H1 (cell line): ENCODE data around the gene ZNF200. TPM values are rescaled to one million over a fixed set of nuclear protein-coding genes. Genes with fewer than 3 reads are reported as not detected.

Experiments
- CTCF ChIA-PET: fragments of 300-600 bp; sonication (Branson Sonifier 250); formaldehyde crosslinking; loops from one replicate; lab custom pipeline; 2021; ENCODE audit not compliant: partially characterized antibody; lab: Charles Lee
- POLR2A ChIA-PET: fragments of 300-600 bp; sonication (Branson Sonifier 250); formaldehyde crosslinking; loops from one replicate; lab custom pipeline; 2021; ENCODE audit warnings: inconsistent platforms; ENCODE audit not compliant: partially characterized antibody; lab: Charles Lee
- DNase-seq, 2 experiments: peaks; one replicate each; pipeline versions ENCODE4 v3.0.0 to v3.0.0-alpha.2; 2010 to 2022; ENCODE audit warnings: low spot score in 2 of 2, low read depth in 1 of 2, mixed read lengths in 1 of 2
- FAIRE-seq: peaks from 2 replicates; lab custom pipeline; 2011; peaks lifted over from hg19 to GRCh38; lab: Jason Lieb, UNC
- H2AFZ ChIP-seq: 2 replicates; pipeline ENCODE4 v1.8.1; 2012; ENCODE audit warnings: low read length, inconsistent platforms
- H2AK5ac ChIP-seq: 2 replicates; pipeline ENCODE4 v1.6.1; 2013; ENCODE audit warnings: low read depth, low read length
- H2BK120ac ChIP-seq: replicated peaks from 2 replicates; pipeline ENCODE3; 2013; ENCODE audit warnings: low read depth, low read length, inconsistent platforms
- H2BK12ac ChIP-seq: 2 replicates; pipeline ENCODE4 v1.6.1; 2013; ENCODE audit warnings: low read depth, low read length
- H2BK15ac ChIP-seq: 2 replicates; pipeline ENCODE4 v1.6.1; 2013; ENCODE audit warnings: low read length
- H2BK20ac ChIP-seq: 2 replicates; pipeline ENCODE4 v1.6.1; 2013; ENCODE audit warnings: low read length
- H2BK5ac ChIP-seq: 2 replicates; pipeline ENCODE4 v1.6.1; 2013; ENCODE audit warnings: low read depth, low read length
- H3K14ac ChIP-seq: 2 replicates; pipeline ENCODE4 v1.6.1; 2013; ENCODE audit warnings: inconsistent platforms; ENCODE audit not compliant: insufficient read length
- H3K18ac ChIP-seq: 2 replicates; pipeline ENCODE4 v1.6.1; 2013; ENCODE audit warnings: low read length; ENCODE audit errors: extremely low read depth
- H3K23ac ChIP-seq: 2 replicates; pipeline ENCODE4 v1.6.1; 2013; ENCODE audit warnings: inconsistent platforms; ENCODE audit not compliant: insufficient read length
- H3K23me2 ChIP-seq: 2 replicates; pipeline ENCODE4 v1.6.1; 2013; ENCODE audit warnings: low read depth, low read length
- H3K27ac ChIP-seq: 2 replicates; pipeline ENCODE4 v1.6.1; 2011; ENCODE audit warnings: low read depth, low read length, inconsistent platforms
- H3K27me3 ChIP-seq, 4 experiments: replicated peaks in 1 of 4; 1 replicate in 1 of 4; 2 replicates in 3 of 4; pipeline versions ENCODE4 v1.6.1 to v1.8.1; 2011 to 2013; ENCODE audit warnings: low read length in 3 of 4, mild to moderate bottlenecking in 3 of 4, inconsistent platforms in 2 of 4, mixed read lengths in 2 of 4, moderate library complexity in 1 of 4; ENCODE audit not compliant: control insufficient read depth in 3 of 4, insufficient read depth in 3 of 4; ENCODE audit errors: extremely low read depth in 1 of 4
- H3K36me3 ChIP-seq, 4 experiments: 2 replicates each; pipeline versions ENCODE4 v1.6.1 to v1.8.1; 2011 to 2013; ENCODE audit warnings: mild to moderate bottlenecking in 4 of 4, low read length in 3 of 4, moderate library complexity in 2 of 4, control low read depth in 1 of 4, inconsistent platforms in 1 of 4; ENCODE audit not compliant: insufficient read depth in 4 of 4, control insufficient read depth in 2 of 4
- H3K4ac ChIP-seq: replicated peaks from 2 replicates; pipeline ENCODE3; 2013; ENCODE audit warnings: low read length, low read depth, mixed read lengths, inconsistent platforms; ENCODE audit not compliant: insufficient read length
- H3K4me1 ChIP-seq, 4 experiments: replicated peaks in 1 of 4; 1 replicate in 1 of 4; 2 replicates in 3 of 4; pipeline versions ENCODE4 v1.6.1 to v1.8.1; 2011 to 2013; ENCODE audit warnings: low read length in 3 of 4, inconsistent platforms in 2 of 4, mixed read lengths in 1 of 4; ENCODE audit not compliant: insufficient read depth in 4 of 4, control insufficient read depth in 3 of 4
- H3K4me2 ChIP-seq, 2 experiments: 2 replicates each; pipeline versions ENCODE4 v1.6.1 to v1.8.1; 2011 to 2013; ENCODE audit warnings: low read depth in 2 of 2, low read length in 2 of 2, control low read depth in 1 of 2, inconsistent platforms in 1 of 2, mild to moderate bottlenecking in 1 of 2; ENCODE audit not compliant: insufficient read depth in 1 of 2
- H3K4me3 ChIP-seq, 4 experiments: fragments of 200-600, 300-600 bp in 1 of 4; sonication (generic), shearing (Covaris generic), sonication (Bioruptor Twin) in 1 of 4; 2 replicates each; pipeline versions ENCODE4 v1.5.1 to v1.8.1; 2011 to 2016; ENCODE audit warnings: low read length in 4 of 4, low read depth in 3 of 4, control low read depth in 2 of 4, inconsistent platforms in 2 of 4, mild to moderate bottlenecking in 2 of 4, mixed read lengths in 1 of 4, moderate library complexity in 1 of 4; ENCODE audit not compliant: insufficient read depth in 2 of 4; ENCODE audit errors: extremely low read depth in 1 of 4
- H3K56ac ChIP-seq: replicated peaks from 2 replicates; pipeline ENCODE3; 2013; ENCODE audit warnings: low read depth, mild to moderate bottlenecking, mixed read lengths, low read length, inconsistent platforms; ENCODE audit not compliant: insufficient read length
- H3K79me1 ChIP-seq: 2 replicates; pipeline ENCODE4 v1.6.1; 2013; ENCODE audit warnings: low read depth, low read length, control low read depth
- H3K79me2 ChIP-seq, 2 experiments: 2 replicates each; pipeline versions ENCODE4 v1.6.1 to v1.8.1; 2012 to 2013; ENCODE audit warnings: low read length in 2 of 2, mild to moderate bottlenecking in 2 of 2, inconsistent platforms in 1 of 2; ENCODE audit not compliant: insufficient read depth in 2 of 2, control insufficient read depth in 1 of 2
- H3K9ac ChIP-seq, 4 experiments: replicated peaks in 1 of 4; 1 replicate in 1 of 4; 2 replicates in 3 of 4; pipeline versions ENCODE4 v1.6.1 to v1.8.1; 2011 to 2013; ENCODE audit warnings: low read depth in 3 of 4, low read length in 3 of 4, control low read depth in 2 of 4, mild to moderate bottlenecking in 2 of 4, moderate library complexity in 2 of 4, inconsistent platforms in 1 of 4; ENCODE audit errors: extremely low read depth in 1 of 4
- H3K9me3 ChIP-seq, 2 experiments: 2 replicates each; pipeline versions ENCODE4 v1.6.1 to v1.8.1; 2012 to 2013; ENCODE audit warnings: mild to moderate bottlenecking in 2 of 2, moderate library complexity in 2 of 2, control low read depth in 1 of 2, inconsistent platforms in 1 of 2, low read depth in 1 of 2, low read length in 1 of 2, mixed read lengths in 1 of 2; ENCODE audit not compliant: insufficient read depth in 2 of 2
- H4K20me1 ChIP-seq, 2 experiments: replicated peaks in 1 of 2; 2 replicates each; pipeline versions ENCODE3 to v1.8.1; 2011 to 2013; ENCODE audit warnings: inconsistent platforms in 2 of 2, low read length in 2 of 2, mild to moderate bottlenecking in 1 of 2; ENCODE audit not compliant: insufficient read depth in 2 of 2, control insufficient read depth in 1 of 2
- H4K5ac ChIP-seq: 2 replicates; pipeline ENCODE4 v1.6.1; 2013; ENCODE audit warnings: low read length, low read depth, mixed read lengths, inconsistent platforms; ENCODE audit not compliant: insufficient read length
- H4K8ac ChIP-seq: 2 replicates; pipeline ENCODE4 v1.8.0; 2013; ENCODE audit warnings: mild to moderate bottlenecking, moderate library complexity, low read length, inconsistent platforms; ENCODE audit not compliant: insufficient read depth; ENCODE audit errors: extremely low read depth
- H4K91ac ChIP-seq: replicated peaks from 2 replicates; pipeline ENCODE3; 2013; ENCODE audit warnings: low read length, mixed read lengths, inconsistent platforms; ENCODE audit not compliant: insufficient read length
- CHD2 ChIP-seq: IDR thresholded peaks from 2 replicates; pipeline ENCODE4 v1.6.1; 2012; ENCODE audit warnings: low read length, improper control_type of control experiment
- EP300 ChIP-seq, 2 experiments: IDR thresholded peaks; 1 replicate in 1 of 2; 2 replicates in 1 of 2; pipeline ENCODE4 v1.6.1; 2011 to 2012; ENCODE audit warnings: low read depth in 2 of 2, low read length in 2 of 2, mild to moderate bottlenecking in 2 of 2, borderline replicate concordance in 1 of 2, inconsistent platforms in 1 of 2, moderate library complexity in 1 of 2
- EZH2 ChIP-seq: fragments of 200-600 bp; sonication (generic); IDR thresholded peaks from 2 replicates; pipeline ENCODE4 v1.7.1; 2012; ENCODE audit warnings: low read depth, mild to moderate bottlenecking, moderate library complexity, low read length, inconsistent platforms; ENCODE audit not compliant: severe bottlenecking
- JUND ChIP-seq: IDR thresholded peaks from 2 replicates; pipeline ENCODE4 v1.6.1; 2011; ENCODE audit warnings: mild to moderate bottlenecking, improper control_type of control experiment, low read length
- KDM1A ChIP-seq: fragments of 200-600, 300-600 bp; sonication (generic); IDR thresholded peaks from 2 replicates; pipeline ENCODE4 v1.7.1; 2016; ENCODE audit warnings: mild to moderate bottlenecking, low read length, borderline replicate concordance
- KDM4A ChIP-seq: IDR thresholded peaks from one replicate; pipeline ENCODE4 v1.7.1; 2012; ENCODE audit warnings: low read depth, mild to moderate bottlenecking, moderate library complexity, low read length, inconsistent platforms; ENCODE audit not compliant: severe bottlenecking
- MAFK ChIP-seq: IDR thresholded peaks from 2 replicates; pipeline ENCODE4 v1.6.1; 2012; ENCODE audit warnings: low read depth, mild to moderate bottlenecking, improper control_type of control experiment, low read length
- RXRA ChIP-seq: IDR thresholded peaks from 2 replicates; pipeline ENCODE4 v1.6.1; 2011; ENCODE audit warnings: low read depth, mild to moderate bottlenecking, low read length, moderate library complexity; ENCODE audit not compliant: insufficient read depth
- SIX5 ChIP-seq: IDR thresholded peaks from 2 replicates; pipeline ENCODE4 v1.6.1; 2011; ENCODE audit warnings: mild to moderate bottlenecking, low read depth, low read length
- TBP ChIP-seq: IDR thresholded peaks from 2 replicates; pipeline ENCODE4 v1.6.1; 2011; ENCODE audit warnings: low read depth, low read length, improper control_type of control experiment
- TEAD4 ChIP-seq: IDR thresholded peaks from 2 replicates; pipeline ENCODE4 v1.6.1; 2012; ENCODE audit warnings: low read depth, low read length, inconsistent platforms, mixed read lengths
- YY1 ChIP-seq: IDR thresholded peaks from 2 replicates; pipeline ENCODE4 v1.6.1; 2011; ENCODE audit warnings: low read depth, mild to moderate bottlenecking, low read length
- ZNF274 ChIP-seq: IDR thresholded peaks from 2 replicates; pipeline ENCODE4 v1.7.0; 2012; ENCODE audit warnings: low read length, borderline replicate concordance; ENCODE audit errors: extremely low read depth
- polyA plus RNA-seq, 7 experiments: library from polyadenylated mRNA; depleted of rRNA in 3 of 7; stranded (reverse) in 5 of 7; unstranded in 2 of 7; fragments of >200 nt in 5 of 7; fragments of 200-250 nt in 2 of 7; gene quantifications; 1 replicate in 5 of 7; 2 replicates in 1 of 7; 4 replicates in 1 of 7; pipeline versions ENCODE4 v1.2.1 to v1.2.3, GENCODE V29; 2011 to 2013; ENCODE audit warnings: missing spikeins in 2 of 7, mixed read lengths in 2 of 7
- total RNA-seq: library from RNA; stranded (reverse); fragmentation: NEBNext Ultra II Directional; extraction: Animal tissue kit (Norgen Biotek cat#: 25700); gene quantifications from 2 replicates; pipeline ENCODE4 v1.2.1, GENCODE V29; 2021
- TF ChIP-seq, protein P1 (sequence below): IDR thresholded peaks from 2 replicates; pipeline ENCODE4 v1.6.1; 2012; ENCODE audit warnings: low read length, inconsistent platforms

The ZNF200 gene
- total and polyA plus RNA-seq, 2 of the 8 experiments (the other 6 are each of a cell fraction or from before 2014, with no cell fraction given) = 2.7 to 9.9 TPM

GRCh38 chr16:3274947-3275346, 40.0 kb upstream of the ZNF200 start:
- H2BK120ac ChIP-seq = no peak overlapping the region
- no peak overlapping the region for H3K4me3 ChIP-seq
- no peak overlapping the region for H2BK12ac ChIP-seq
- no peak overlapping the region for H2BK20ac ChIP-seq
- no peak overlapping the region for H3K9ac ChIP-seq
- no peak overlapping the region for H2BK5ac ChIP-seq
- no peak overlapping the region for H3K23ac ChIP-seq
- H4K20me1 ChIP-seq = no peaks in the 10 kb centered on the region
- H3K4me1 ChIP-seq = no peaks in the 10 kb centered on the region
- H4K91ac ChIP-seq = no peak overlapping the region
- H2AFZ ChIP-seq = no peak overlapping the region
- H2BK15ac ChIP-seq = no peak overlapping the region
- H2AK5ac ChIP-seq = no peak overlapping the region
- no peak overlapping the region for H3K27ac ChIP-seq
- no peak overlapping the region for H3K4me2 ChIP-seq
- H3K36me3 ChIP-seq = no peaks in the 10 kb centered on the region
- peaks cover 0 to 3% of the 10 kb centered on the region in 2 experiments; a peak in 1 of 4 replicates for H3K9me3 ChIP-seq
- no peak overlapping the region for H3K4ac ChIP-seq
- H3K23me2 ChIP-seq = no peaks in the 10 kb centered on the region
- CTCF ChIA-PET = interaction anchor here (2.5 kb wide), 1 partner anchor 8 kb away, joined by 24 read pairs; no protein-coding TSS in a partner anchor
- H3K79me1 ChIP-seq = no peaks in the 10 kb centered on the region
- no peaks in the 10 kb centered on the region; a peak in 1 of 7 replicates for H3K27me3 ChIP-seq
- FAIRE-seq = no peak
- no peaks in the 10 kb centered on the region for H3K79me2 ChIP-seq
- H3K18ac ChIP-seq = no peak overlapping the region
- no peak overlapping the region for H3K56ac ChIP-seq
- no peak overlapping the region for H4K5ac ChIP-seq
- no peak for DNase-seq
- POLR2A ChIA-PET = interaction anchor here (1.1 kb wide), 1 partner anchor 35 kb away, joined by 3 read pairs; no protein-coding TSS in a partner anchor
- no peak overlapping the region for H4K8ac ChIP-seq
- H3K14ac ChIP-seq = no peak overlapping the region
- no peak for TF ChIP-seq JUND
- no peak for TF ChIP-seq TEAD4
- TF ChIP-seq SIX5 = no peak
- no peak for TF ChIP-seq ZNF274
- no peak for TF ChIP-seq MAFK
- TF ChIP-seq KDM1A = no peak
- no peak for TF ChIP-seq EZH2
- TF ChIP-seq, protein P1, sequence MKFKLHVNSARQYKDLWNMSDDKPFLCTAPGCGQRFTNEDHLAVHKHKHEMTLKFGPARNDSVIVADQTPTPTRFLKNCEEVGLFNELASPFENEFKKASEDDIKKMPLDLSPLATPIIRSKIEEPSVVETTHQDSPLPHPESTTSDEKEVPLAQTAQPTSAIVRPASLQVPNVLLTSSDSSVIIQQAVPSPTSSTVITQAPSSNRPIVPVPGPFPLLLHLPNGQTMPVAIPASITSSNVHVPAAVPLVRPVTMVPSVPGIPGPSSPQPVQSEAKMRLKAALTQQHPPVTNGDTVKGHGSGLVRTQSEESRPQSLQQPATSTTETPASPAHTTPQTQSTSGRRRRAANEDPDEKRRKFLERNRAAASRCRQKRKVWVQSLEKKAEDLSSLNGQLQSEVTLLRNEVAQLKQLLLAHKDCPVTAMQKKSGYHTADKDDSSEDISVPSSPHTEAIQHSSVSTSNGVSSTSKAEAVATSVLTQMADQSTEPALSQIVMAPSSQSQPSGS = no peak
- TF ChIP-seq KDM4A = no peak
- no peak for TF ChIP-seq CHD2
- TF ChIP-seq YY1 = no peak
- no peak for TF ChIP-seq TBP
- no peak for TF ChIP-seq EP300 (IDR thresholded peaks at IDR 0.05; ENCODE audit: borderline replicate concordance in 1 of 2, low read depth in 2 of 2, low read length in 2 of 2)
- TF ChIP-seq RXRA = no peak
